Gastrocnemius medialis (tissue), 4 donors: ENCODE results near the gene PHACTR1. TPM values are rescaled to one million over a fixed set of nuclear protein-coding genes. Genes with fewer than 3 reads are reported as not detected.

Source experiments
- ATAC-seq, 2 donors: fragments of 150-250 bp; one replicate each; pipeline ENCODE4 v1.9.1; 2016
- DNase-seq, 2 donors: peaks; one replicate each; pipeline ENCODE4 v3.0.0-alpha.2; 2019
- H3K27ac ChIP-seq, 4 donors: fragments of 200-600 bp; sonication (generic); 1 replicate in 1 of 4; 2 replicates in 3 of 4; pipeline ENCODE4 v1.5.1; 2016 to 2018; ENCODE audit warnings: mild to moderate bottlenecking in 2 of 4, moderate library complexity in 1 of 4
- H3K27me3 ChIP-seq, 3 donors: fragments of 200-600 bp; sonication (generic) in 2 of 3; 1 replicate in 1 of 3; 2 replicates in 2 of 3; pipeline versions ENCODE4 v1.5.1 to v1.6.0; 2016 to 2019; ENCODE audit warnings: mild to moderate bottlenecking in 1 of 3, moderate library complexity in 1 of 3
- H3K36me3 ChIP-seq, 2 donors: fragments of 200-600 bp; sonication (generic) in 1 of 2; one replicate each; pipeline ENCODE4 v1.5.1; 2017 to 2018
- H3K4me1 ChIP-seq, 2 donors: fragments of 200-600 bp; sonication (generic) in 1 of 2; one replicate each; pipeline ENCODE4 v1.5.1; 2016 to 2017; ENCODE audit warnings: mild to moderate bottlenecking in 2 of 2
- H3K4me3 ChIP-seq, 4 donors: fragments of 200-600 bp; sonication (generic) in 3 of 4; 1 replicate in 1 of 4; 2 replicates in 3 of 4; pipeline ENCODE4 v1.5.1; 2016 to 2019; ENCODE audit warnings: mild to moderate bottlenecking in 2 of 4
- H3K9me3 ChIP-seq, 3 donors: fragments of 200-600 bp; sonication (generic) in 2 of 3; 1 replicate in 1 of 3; 2 replicates in 2 of 3; pipeline ENCODE4 v1.5.1; 2016 to 2019
- CTCF ChIP-seq, 5 experiments: fragments of 450-650 bp in 3 of 5; fragments of 200-600 bp in 2 of 5; sonication (generic) in 2 of 5; IDR thresholded peaks in 4 of 5; conservative IDR thresholded peaks in 1 of 5; 1 replicate in 4 of 5; 2 replicates in 1 of 5; pipeline ENCODE4 v1.5.1; 2016 to 2019; ENCODE audit warnings: antibody characterized with exemption in 5 of 5, mild to moderate bottlenecking in 3 of 5, moderate library complexity in 3 of 5
- POLR2A ChIP-seq, 2 donors: fragments of 450-650 bp; IDR thresholded peaks; one replicate each; pipeline ENCODE4 v1.6.1; 2017; ENCODE audit warnings: antibody characterized with exemption in 2 of 2, mild to moderate bottlenecking in 2 of 2, moderate library complexity in 2 of 2
- in situ Hi-C, 4 donors: fragments of 200-750 bp; cut with MboI; loops; one replicate each; pipeline versions ENCODE4 v1.15.0 to v1.8.0; 2017; ENCODE audit warnings: low sequenced_read_pairs in 4 of 4
- intact Hi-C: fragments of 100-400 bp; cut with DNase I; formaldehyde crosslinking; loops from one replicate; pipeline ENCODE4 v1.15.1; 2023; ENCODE audit warnings: low total_unique reads
- total RNA-seq, 4 donors: library from RNA; depleted of rRNA; stranded (reverse); fragments of >200 nt; gene quantifications; one replicate each; pipeline versions ENCODE4 v1.1.0 to v1.2.3, GENCODE V29; 2016

Gene PHACTR1
- total RNA-seq, 4 donors from 2014 or later: 0.07 to 0.82 (median 0.21) TPM

DNA sequence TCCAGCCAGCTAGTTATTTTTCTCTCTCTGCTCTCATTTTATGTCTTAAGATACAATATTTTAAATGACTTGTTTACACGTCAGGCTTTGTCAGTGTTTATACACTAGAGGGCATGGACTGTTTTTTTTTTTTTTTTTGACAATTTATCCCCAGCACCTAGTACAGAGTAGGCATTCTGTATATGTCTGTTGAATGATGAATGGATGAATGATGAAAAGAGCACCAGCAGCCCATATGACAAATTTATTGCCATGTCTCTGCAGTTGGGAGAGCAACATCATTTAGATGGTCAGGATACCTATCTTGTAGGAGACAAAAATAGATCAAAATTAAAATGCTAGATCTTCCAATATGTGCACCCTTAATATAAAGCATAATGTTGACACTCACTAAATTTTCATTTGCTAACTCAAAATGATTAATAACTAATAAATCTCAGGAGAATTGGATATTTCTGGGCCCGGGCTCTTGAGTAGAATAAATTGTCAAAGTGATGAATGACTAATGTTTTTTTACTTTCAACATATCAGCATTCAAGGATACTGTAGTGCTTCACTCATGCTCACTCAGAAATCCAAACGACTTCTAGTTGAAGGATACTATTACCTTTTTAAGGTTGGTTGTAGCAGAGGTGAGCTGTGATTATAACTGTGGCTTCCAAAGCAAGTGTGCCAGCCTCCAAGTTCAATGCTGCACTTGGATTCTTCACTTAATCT lies 200.0 kb downstream of the PHACTR1 start:
- in situ Hi-C loops (loop anchor here (10.0 to 25.0 kb wide), 4 partner anchors 408 to 1254 kb away; partner anchors contain the start of gene TBC1D7 (in 2 of the 4)), intact Hi-C loops (no loop called here)
- DNase-seq (no peak), ATAC-seq (no peak)
- no peaks in the 10 kb centered on the region for H3K4me1 ChIP-seq
- no peaks in the 10 kb centered on the region for H3K27me3 ChIP-seq
- H3K36me3 ChIP-seq: no peaks in the 10 kb centered on the region
- no peaks in the 10 kb centered on the region for H3K9me3 ChIP-seq
- TF ChIP-seq CTCF (IDR thresholded peaks at IDR 0.05 in 4 of 5, conservative IDR thresholded peaks at IDR 0.05 in 1 of 5) (no peak), POLR2A (IDR thresholded peaks at IDR 0.05) (no peak)
- no peak overlapping the region for H3K4me3 ChIP-seq
- H3K27ac ChIP-seq: no peak overlapping the region

DNA sequence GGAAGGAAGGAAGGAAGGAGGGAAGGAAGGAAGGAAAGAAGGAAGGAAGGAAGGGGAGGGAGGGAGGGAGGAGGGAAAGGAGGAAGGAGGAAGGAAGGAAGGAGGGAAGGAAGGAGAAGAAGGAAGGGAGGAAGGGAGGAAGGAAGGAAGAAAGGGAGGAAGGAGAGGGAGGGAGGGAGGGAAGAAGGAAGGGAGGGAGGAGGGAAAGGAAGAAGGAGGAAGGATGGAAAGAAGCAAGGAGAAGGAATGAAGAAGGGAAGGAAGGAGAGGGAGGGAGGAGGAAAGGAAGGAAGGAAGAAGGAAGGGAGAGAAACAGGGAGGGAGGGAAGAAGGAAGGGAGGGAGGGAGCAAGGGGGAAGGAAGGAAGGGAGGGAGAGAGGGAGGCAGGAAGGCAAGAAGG lies 204.9 kb downstream of the PHACTR1 start:
- H3K27me3 ChIP-seq: no peaks in the 10 kb centered on the region
- H3K4me1 ChIP-seq: no peaks in the 10 kb centered on the region
- H3K27ac ChIP-seq: no peak overlapping the region
- H3K9me3 ChIP-seq: no peaks in the 10 kb centered on the region
- intact Hi-C loops: no loop called here
- no peak for ATAC-seq
- H3K36me3 ChIP-seq: no peaks in the 10 kb centered on the region
- no peak for DNase-seq
- no peak for TF ChIP-seq CTCF (IDR thresholded peaks at IDR 0.05 in 4 of 5, conservative IDR thresholded peaks at IDR 0.05 in 1 of 5)
- no peak for TF ChIP-seq POLR2A (IDR thresholded peaks at IDR 0.05)
- H3K4me3 ChIP-seq: no peak overlapping the region
- in situ Hi-C loops: loop anchor here in 2 of 4 donors (25.0 kb wide), 2 partner anchors 416 to 1259 kb away; partner anchors contain the start of gene TBC1D7 (in 1 of the 2)

DNA sequence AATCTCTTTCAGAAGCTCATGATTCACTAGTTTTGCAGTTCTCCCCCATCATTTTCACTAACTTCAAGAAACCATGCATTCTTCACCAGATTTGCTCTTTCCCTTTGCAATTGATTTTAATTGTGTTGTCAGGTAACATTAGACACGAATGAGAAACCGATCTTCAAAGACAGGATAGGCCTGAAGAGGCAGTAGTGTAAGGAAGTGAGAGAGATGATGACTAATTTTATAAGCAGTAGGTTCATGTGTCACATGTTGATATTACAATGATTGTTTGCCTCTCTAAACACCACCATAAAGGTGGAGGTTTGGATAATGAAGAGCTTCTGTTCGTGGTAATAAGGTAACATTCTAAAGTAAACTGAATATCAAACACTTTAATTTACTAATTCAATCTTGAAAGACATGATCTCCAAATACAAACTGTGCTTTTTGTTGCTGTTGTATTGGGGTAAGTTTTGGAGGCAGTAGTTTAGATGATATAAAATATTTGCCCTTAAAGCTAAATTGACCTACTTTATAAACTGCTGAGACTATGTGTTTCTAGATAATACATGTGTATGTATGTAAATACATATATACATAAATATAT lies 207.2 kb downstream of the PHACTR1 start:
- TF ChIP-seq CTCF (IDR thresholded peaks at IDR 0.05 in 4 of 5, conservative IDR thresholded peaks at IDR 0.05 in 1 of 5) (no peak), POLR2A (IDR thresholded peaks at IDR 0.05) (no peak)
- Histone ChIP-seq H3K9me3 (no peaks in the 10 kb centered on the region), H3K27ac (no peak overlapping the region), H3K4me3 (no peak overlapping the region), H3K27me3 (no peaks in the 10 kb centered on the region), H3K36me3 (no peaks in the 10 kb centered on the region), H3K4me1 (no peaks in the 10 kb centered on the region)
- DNase-seq: no peak
- in situ Hi-C loops: loop anchor here in 2 of 4 donors (25.0 kb wide), 2 partner anchors 414 to 1261 kb away; partner anchors contain the start of gene TBC1D7 (in 1 of the 2)
- no peak for ATAC-seq
- intact Hi-C loops: no loop called here

- in situ Hi-C loops: loop anchor here in 2 of 4 donors (25.0 kb wide), 2 partner anchors 412 to 1263 kb away; partner anchors contain the start of gene TBC1D7 (in 1 of the 2)
- Histone ChIP-seq H3K27ac (no peak overlapping the region), H3K36me3 (no peaks in the 10 kb centered on the region), H3K27me3 (no peaks in the 10 kb centered on the region), H3K4me1 (no peaks in the 10 kb centered on the region), H3K9me3 (no peaks in the 10 kb centered on the region), H3K4me3 (no peak overlapping the region)
- ATAC-seq: no peak
- DNase-seq: no peak
- intact Hi-C loops: no loop called here
- no peak for TF ChIP-seq POLR2A (IDR thresholded peaks at IDR 0.05)
- no peak for TF ChIP-seq CTCF (IDR thresholded peaks at IDR 0.05 in 4 of 5, conservative IDR thresholded peaks at IDR 0.05 in 1 of 5)
Observed at GRCh38 chr6:12924911-12925310, 208.3 kb downstream of the PHACTR1 start.
